Subcutaneous adipose tissue (tissue), 4 donors: ENCODE data around the gene DCANP1. TPM values are rescaled to one million over a fixed set of nuclear protein-coding genes. Genes with fewer than 3 reads are reported as not detected.

ENCODE experiments used
- CTCF ChIP-seq: fragments of 450-650 bp; IDR thresholded peaks from one replicate; pipeline ENCODE4 v1.5.1; 2016; ENCODE audit warnings: low read depth, mild to moderate bottlenecking, control low read depth, antibody characterized with exemption, moderate library complexity
- total RNA-seq, 4 donors: library from RNA; depleted of rRNA; stranded (reverse); fragments of >200 nt; gene quantifications; one replicate each; pipeline ENCODE4 v1.1.0, GENCODE V29; 2016

Gene DCANP1
- total RNA-seq, 4 donors from 2014 or later = 0.17 TPM; not detected in 3

GRCh38 chr5:135429301-135430134 is 17.6 kb downstream of the DCANP1 start:
- TF ChIP-seq CTCF = no peak

GRCh38 chr5:135428586-135428985 is 18.6 kb downstream of the DCANP1 start:
- TF ChIP-seq CTCF = no peak

GRCh38 chr5:135426102-135427082 is 20.8 kb downstream of the DCANP1 start:
- TF ChIP-seq CTCF = no peak

- no peak for TF ChIP-seq CTCF
Measured at GRCh38 chr5:135425641-135426040, 21.5 kb downstream of the DCANP1 start.

GRCh38 chr5:135423846-135424168 is 23.3 kb downstream of the DCANP1 start:
- no peak for TF ChIP-seq CTCF

- TF ChIP-seq CTCF = no peak
Measured at GRCh38 chr5:135423146-135423845, 23.9 kb downstream of the DCANP1 start.

- TF ChIP-seq CTCF = no peak
Measured at GRCh38 chr5:135422419-135422818, 24.7 kb downstream of the DCANP1 start.
